ENCODE data around the gene LY6G5B.

- TF ChIP-seq, protein P1, sequence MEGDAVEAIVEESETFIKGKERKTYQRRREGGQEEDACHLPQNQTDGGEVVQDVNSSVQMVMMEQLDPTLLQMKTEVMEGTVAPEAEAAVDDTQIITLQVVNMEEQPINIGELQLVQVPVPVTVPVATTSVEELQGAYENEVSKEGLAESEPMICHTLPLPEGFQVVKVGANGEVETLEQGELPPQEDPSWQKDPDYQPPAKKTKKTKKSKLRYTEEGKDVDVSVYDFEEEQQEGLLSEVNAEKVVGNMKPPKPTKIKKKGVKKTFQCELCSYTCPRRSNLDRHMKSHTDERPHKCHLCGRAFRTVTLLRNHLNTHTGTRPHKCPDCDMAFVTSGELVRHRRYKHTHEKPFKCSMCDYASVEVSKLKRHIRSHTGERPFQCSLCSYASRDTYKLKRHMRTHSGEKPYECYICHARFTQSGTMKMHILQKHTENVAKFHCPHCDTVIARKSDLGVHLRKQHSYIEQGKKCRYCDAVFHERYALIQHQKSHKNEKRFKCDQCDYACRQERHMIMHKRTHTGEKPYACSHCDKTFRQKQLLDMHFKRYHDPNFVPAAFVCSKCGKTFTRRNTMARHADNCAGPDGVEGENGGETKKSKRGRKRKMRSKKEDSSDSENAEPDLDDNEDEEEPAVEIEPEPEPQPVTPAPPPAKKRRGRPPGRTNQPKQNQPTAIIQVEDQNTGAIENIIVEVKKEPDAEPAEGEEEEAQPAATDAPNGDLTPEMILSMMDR (IDR thresholded peaks at IDR 0.05; ENCODE audit: low read length) = no peak
- TF ChIP-seq EZH2 (optimal IDR thresholded peaks at IDR 0.05; ENCODE audit: low read depth, low read length) (no peak), EZH2phosphoT487 (IDR thresholded peaks at IDR 0.05; ENCODE audit: low read length) (no peak)
Measured at GRCh38 chr6:31666337-31666965, 3.3 kb upstream of the LY6G5B start.
